ENCODE measurements around the gene SH2B3. TPM values are rescaled to one million over a fixed set of nuclear protein-coding genes. Genes with fewer than 3 reads are reported as not detected.

Gene SH2B3
- total and polyA plus RNA-seq, 2 experiments from 2014 or later, result 8.1 to 59.3 TPM

- Mint-ChIP-seq H3K36me3 (ENCODE audit: low read depth) (peaks cover 19% of the 10 kb centered on the region), H3K27me3 (ENCODE audit: insufficient read depth, low read depth, poor library complexity) (peaks cover 26% of the 10 kb centered on the region), H3K4me3 (no peak overlapping the region), H3K9me3 (no peaks in the 10 kb centered on the region; the same call in 2 of the 3 replicates), H3K4me1 (peaks cover 62% of the 10 kb centered on the region), H3K27ac (peak overlapping the region; percentile 60)
- ATAC-seq (peak; percentile 8), DNase-seq (ENCODE audit: low spot score) (peak; percentile 37)
- Histone ChIP-seq H3K79me2 (replicated peaks; ENCODE audit: insufficient read depth) (peaks cover 89% of the 10 kb centered on the region), H4K20me1 (replicated peaks; ENCODE audit: insufficient read depth) (peaks cover 33% of the 10 kb centered on the region), H3K4me3 (no peak overlapping the region), H3K36me3 (ENCODE audit: insufficient read depth) (no peaks in the 10 kb centered on the region), H3K27ac (ENCODE audit: low read depth) (peak overlapping the region; percentile 26; the same call in 1 of the 2 replicates), H2AFZ (no peak overlapping the region), H3K4me2 (no peak overlapping the region), H3K4me1 (ENCODE audit: insufficient read depth) (peaks cover 44% of the 10 kb centered on the region), H3K9me2 (ENCODE audit: insufficient read depth) (no peaks in the 10 kb centered on the region), H3F3A (replicated peaks; ENCODE audit: low read depth) (0 out of 2 replicates have a peak, but pooled peaks cover 4% of the 10 kb centered on the region), H3K27me3 (ENCODE audit: insufficient read depth) (no peaks in the 10 kb centered on the region)
- TF ChIP-seq, protein P1, sequence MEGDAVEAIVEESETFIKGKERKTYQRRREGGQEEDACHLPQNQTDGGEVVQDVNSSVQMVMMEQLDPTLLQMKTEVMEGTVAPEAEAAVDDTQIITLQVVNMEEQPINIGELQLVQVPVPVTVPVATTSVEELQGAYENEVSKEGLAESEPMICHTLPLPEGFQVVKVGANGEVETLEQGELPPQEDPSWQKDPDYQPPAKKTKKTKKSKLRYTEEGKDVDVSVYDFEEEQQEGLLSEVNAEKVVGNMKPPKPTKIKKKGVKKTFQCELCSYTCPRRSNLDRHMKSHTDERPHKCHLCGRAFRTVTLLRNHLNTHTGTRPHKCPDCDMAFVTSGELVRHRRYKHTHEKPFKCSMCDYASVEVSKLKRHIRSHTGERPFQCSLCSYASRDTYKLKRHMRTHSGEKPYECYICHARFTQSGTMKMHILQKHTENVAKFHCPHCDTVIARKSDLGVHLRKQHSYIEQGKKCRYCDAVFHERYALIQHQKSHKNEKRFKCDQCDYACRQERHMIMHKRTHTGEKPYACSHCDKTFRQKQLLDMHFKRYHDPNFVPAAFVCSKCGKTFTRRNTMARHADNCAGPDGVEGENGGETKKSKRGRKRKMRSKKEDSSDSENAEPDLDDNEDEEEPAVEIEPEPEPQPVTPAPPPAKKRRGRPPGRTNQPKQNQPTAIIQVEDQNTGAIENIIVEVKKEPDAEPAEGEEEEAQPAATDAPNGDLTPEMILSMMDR (conservative IDR thresholded peaks at IDR 0.05; ENCODE audit: low read depth in 2 of 2), result no peak
- no peak for TF ChIP-seq JUNB (IDR thresholded peaks at IDR 0.05; ENCODE audit: unreplicated experiment)
- TF ChIP-seq EZH2 (IDR thresholded peaks at IDR 0.05; ENCODE audit: low read depth, unreplicated experiment), result no peak
Observed at GRCh38 chr12:111438481-111438880, 32.8 kb downstream of the SH2B3 start.

DNA sequence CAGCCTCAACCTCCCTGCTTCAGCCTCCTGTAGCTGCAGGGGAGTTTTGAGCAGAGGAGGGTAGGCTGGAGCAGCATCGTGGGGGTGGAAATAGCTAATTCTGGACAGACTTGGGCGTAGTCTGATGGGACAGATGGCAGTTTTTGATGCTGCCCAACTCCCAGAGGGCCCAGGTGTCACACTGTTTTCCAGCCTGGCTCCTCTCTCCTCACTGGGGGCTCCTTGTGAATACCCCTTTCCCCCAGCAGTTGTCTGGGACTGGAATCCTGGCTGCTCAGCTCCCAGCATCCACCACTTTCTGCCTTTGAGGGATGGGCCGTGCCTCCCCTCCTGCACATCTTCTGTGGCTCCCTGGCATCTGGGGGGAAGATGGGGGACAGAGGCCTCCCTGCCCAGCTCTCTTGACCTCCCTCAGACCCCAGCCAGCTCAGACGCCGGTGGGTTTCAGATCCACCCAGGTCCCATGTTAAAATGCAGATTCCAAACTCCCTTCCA lies 34.0 kb downstream of the SH2B3 start:
- DNase-seq (ENCODE audit: low spot score), result no peak
- peak overlapping the region; percentile 8; the same call in 1 of the 2 replicates for H3K27ac Mint-ChIP-seq
- TF ChIP-seq NANOG (IDR thresholded peaks at IDR 0.05; ENCODE audit: borderline replicate concordance) (no peak), EZH2 (IDR thresholded peaks at IDR 0.05; ENCODE audit: low read depth, unreplicated experiment) (no peak), ZNF114 (CRISPR knock-in tag; IDR thresholded peaks at IDR 0.05) (no peak), JUNB (IDR thresholded peaks at IDR 0.05; ENCODE audit: unreplicated experiment) (no peak), EZH2phosphoT487 (IDR thresholded peaks at IDR 0.05; ENCODE audit: unreplicated experiment) (no peak)
- TF ChIP-seq, protein P2, sequence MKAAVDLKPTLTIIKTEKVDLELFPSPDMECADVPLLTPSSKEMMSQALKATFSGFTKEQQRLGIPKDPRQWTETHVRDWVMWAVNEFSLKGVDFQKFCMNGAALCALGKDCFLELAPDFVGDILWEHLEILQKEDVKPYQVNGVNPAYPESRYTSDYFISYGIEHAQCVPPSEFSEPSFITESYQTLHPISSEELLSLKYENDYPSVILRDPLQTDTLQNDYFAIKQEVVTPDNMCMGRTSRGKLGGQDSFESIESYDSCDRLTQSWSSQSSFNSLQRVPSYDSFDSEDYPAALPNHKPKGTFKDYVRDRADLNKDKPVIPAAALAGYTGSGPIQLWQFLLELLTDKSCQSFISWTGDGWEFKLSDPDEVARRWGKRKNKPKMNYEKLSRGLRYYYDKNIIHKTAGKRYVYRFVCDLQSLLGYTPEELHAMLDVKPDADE (IDR thresholded peaks at IDR 0.05), result no peak
- no peak overlapping the region for H3K4me3 ChIP-seq
- H3K27me3 Mint-ChIP-seq (ENCODE audit: insufficient read depth, low read depth, poor library complexity), result peaks cover 25% of the 10 kb centered on the region
- no peaks in the 10 kb centered on the region for H3K36me3 ChIP-seq (ENCODE audit: insufficient read depth)
- no peak overlapping the region for H2AFZ ChIP-seq
- H3K4me3 Mint-ChIP-seq, result no peak overlapping the region
- no peak overlapping the region for H3K4me2 ChIP-seq
- H3K9me2 ChIP-seq (ENCODE audit: insufficient read depth), result no peaks in the 10 kb centered on the region
- H3K27ac ChIP-seq (ENCODE audit: low read depth), result no peak overlapping the region
- H3K36me3 Mint-ChIP-seq (ENCODE audit: low read depth), result peaks cover 21% of the 10 kb centered on the region
- H4K20me1 ChIP-seq (replicated peaks; ENCODE audit: insufficient read depth), result peaks cover 33% of the 10 kb centered on the region
- no peaks in the 10 kb centered on the region for H3K27me3 ChIP-seq (ENCODE audit: insufficient read depth)
- peaks cover 58% of the 10 kb centered on the region for H3K4me1 Mint-ChIP-seq
- ATAC-seq, result no peak
- H3K79me2 ChIP-seq (replicated peaks; ENCODE audit: insufficient read depth), result peaks cover 87% of the 10 kb centered on the region
- no peaks in the 10 kb centered on the region; the same call in 2 of the 3 replicates for H3K9me3 Mint-ChIP-seq
- peaks cover 33% of the 10 kb centered on the region for H3K4me1 ChIP-seq (ENCODE audit: insufficient read depth)
- H3F3A ChIP-seq (replicated peaks; ENCODE audit: low read depth), result peaks cover 13% of the 10 kb centered on the region; the same call in 1 of the 2 replicates

Measured in GM23338 (cell line).